Measurements from ENCODE around the gene CD5L.

CD5L gene

DNA sequence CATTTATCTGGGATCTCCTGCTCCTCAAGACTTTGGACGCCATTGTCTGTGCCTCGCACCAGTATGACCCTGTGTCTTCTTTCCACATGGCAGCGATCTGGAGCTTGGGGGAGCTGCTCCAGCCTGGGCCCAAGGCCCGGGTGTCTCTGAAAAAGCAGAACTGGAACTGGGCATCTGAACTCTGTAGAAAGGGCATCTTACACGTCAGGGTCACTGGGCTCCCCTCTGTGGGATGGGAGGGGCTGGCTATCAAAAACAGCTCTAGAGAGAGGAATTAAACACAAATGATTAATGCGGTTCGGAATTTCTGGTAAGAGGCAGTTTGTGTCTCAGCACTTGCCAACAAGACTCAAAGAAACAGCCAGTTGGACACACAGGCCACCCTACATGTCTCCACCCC, 37.8 kb downstream of the CD5L start:
- H3K27me3 ChIP-seq (ENCODE audit: control insufficient read depth in 3 of 3, insufficient read depth in 3 of 3, low read depth in 1 of 3, low read length in 3 of 3) = no peaks in the 10 kb centered on the region
- H2BK12ac ChIP-seq (ENCODE audit: low read length) = no peak overlapping the region
- H3K27ac ChIP-seq (replicated peaks; ENCODE audit: low read length) = no peak overlapping the region
- no peaks in the 10 kb centered on the region for H3K36me3 ChIP-seq (replicated peaks in 1 of 2; ENCODE audit: control insufficient read depth in 2 of 2, insufficient read depth in 2 of 2, low read length in 2 of 2)
- H4K91ac ChIP-seq (ENCODE audit: low read depth, low read length, poor library complexity) = no peak overlapping the region
- H2BK5ac ChIP-seq (ENCODE audit: low read length) = no peak overlapping the region
- no peak overlapping the region for H2BK120ac ChIP-seq (ENCODE audit: low read depth, low read length)
- H3K4me1 ChIP-seq (ENCODE audit: control insufficient read depth in 2 of 2, insufficient read depth in 1 of 2, low read depth in 1 of 2, low read length in 2 of 2) = no peaks in the 10 kb centered on the region
- H3K18ac ChIP-seq (ENCODE audit: low read length) = no peak overlapping the region
- DNase-seq (ENCODE audit: low spot score) = no peak
- no peak overlapping the region for H3K4me2 ChIP-seq (ENCODE audit: insufficient read depth, low read length, poor library complexity, severe bottlenecking)
- H3K23ac ChIP-seq (ENCODE audit: low read depth, low read length, poor library complexity) = no peak overlapping the region
- H3K4ac ChIP-seq (ENCODE audit: low read length) = no peak overlapping the region
- WGBS, 2 donors (ENCODE audit: extremely low coverage in 2 of 2, insufficient read length in 2 of 2, insufficient replicate concordance in 1 of 2) = no CpG with 5 or more reads among the region's 7 CpGs
- H3K9me3 ChIP-seq (replicated peaks in 1 of 2; ENCODE audit: control insufficient read depth in 2 of 2, insufficient read depth in 1 of 2, low read depth in 1 of 2, low read length in 2 of 2) = no peaks in the 10 kb centered on the region
- no peak overlapping the region for H2AFZ ChIP-seq (ENCODE audit: low read length)
- H2AK5ac ChIP-seq (ENCODE audit: low read depth, low read length) = no peak overlapping the region
- H3K79me1 ChIP-seq (ENCODE audit: low read depth, low read length) = no peaks in the 10 kb centered on the region
- H3K14ac ChIP-seq (ENCODE audit: low read length) = no peak overlapping the region
- H2BK15ac ChIP-seq (ENCODE audit: low read length) = no peak overlapping the region
- no peak overlapping the region for H3K4me3 ChIP-seq (ENCODE audit: low read length in 2 of 2)
- no peak overlapping the region for H4K8ac ChIP-seq (ENCODE audit: low read depth, low read length)
- no peak overlapping the region for H3K9ac ChIP-seq (ENCODE audit: low read depth, low read length, poor library complexity)

DNA sequence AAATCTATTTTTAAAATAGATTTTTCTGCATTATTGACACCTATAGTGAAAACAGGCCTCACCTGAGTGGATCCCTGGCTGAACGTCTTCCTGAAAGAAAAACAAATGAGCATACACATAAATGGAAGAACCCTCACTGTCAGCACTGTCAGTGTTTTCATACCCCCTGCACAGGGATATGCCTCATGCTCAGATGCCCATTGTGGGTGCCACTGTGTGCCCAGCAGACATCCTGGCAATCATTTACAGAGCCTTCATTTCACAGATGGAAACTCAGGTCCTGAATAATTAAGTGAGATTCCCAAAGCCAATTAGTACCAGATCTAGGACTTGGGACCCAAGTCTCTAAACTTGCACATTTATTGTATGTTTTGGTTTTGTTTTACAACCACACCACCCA, 41.6 kb downstream of the CD5L start:
- H2BK120ac ChIP-seq (ENCODE audit: low read depth, low read length) = no peak overlapping the region
- H2BK15ac ChIP-seq (ENCODE audit: low read length) = no peak overlapping the region
- H3K18ac ChIP-seq (ENCODE audit: low read length) = no peak overlapping the region
- no peaks in the 10 kb centered on the region for H3K36me3 ChIP-seq (replicated peaks in 1 of 2; ENCODE audit: control insufficient read depth in 2 of 2, insufficient read depth in 2 of 2, low read length in 2 of 2)
- no peak overlapping the region for H2AK5ac ChIP-seq (ENCODE audit: low read depth, low read length)
- no peak overlapping the region for H2BK12ac ChIP-seq (ENCODE audit: low read length)
- no peak overlapping the region for H4K91ac ChIP-seq (ENCODE audit: low read depth, low read length, poor library complexity)
- no peak overlapping the region for H4K8ac ChIP-seq (ENCODE audit: low read depth, low read length)
- H3K27me3 ChIP-seq (ENCODE audit: control insufficient read depth in 3 of 3, insufficient read depth in 3 of 3, low read depth in 1 of 3, low read length in 3 of 3) = no peaks in the 10 kb centered on the region
- no CpG with 5 or more reads among the region's 1 CpG for WGBS, 2 donors (ENCODE audit: extremely low coverage in 2 of 2, insufficient read length in 2 of 2, insufficient replicate concordance in 1 of 2)
- no peak overlapping the region for H2BK5ac ChIP-seq (ENCODE audit: low read length)
- no peak overlapping the region for H3K27ac ChIP-seq (replicated peaks; ENCODE audit: low read length)
- H3K4me1 ChIP-seq (ENCODE audit: control insufficient read depth in 2 of 2, insufficient read depth in 1 of 2, low read depth in 1 of 2, low read length in 2 of 2) = no peaks in the 10 kb centered on the region
- H3K9ac ChIP-seq (ENCODE audit: low read depth, low read length, poor library complexity) = no peak overlapping the region
- H3K4ac ChIP-seq (ENCODE audit: low read length) = no peak overlapping the region
- no peak overlapping the region for H3K14ac ChIP-seq (ENCODE audit: low read length)
- H3K23ac ChIP-seq (ENCODE audit: low read depth, low read length, poor library complexity) = no peak overlapping the region
- no peaks in the 10 kb centered on the region for H3K79me1 ChIP-seq (ENCODE audit: low read depth, low read length)
- H3K4me2 ChIP-seq (ENCODE audit: insufficient read depth, low read length, poor library complexity, severe bottlenecking) = no peak overlapping the region
- H3K9me3 ChIP-seq (replicated peaks in 1 of 2; ENCODE audit: control insufficient read depth in 2 of 2, insufficient read depth in 1 of 2, low read depth in 1 of 2, low read length in 2 of 2) = no peaks in the 10 kb centered on the region
- H2AFZ ChIP-seq (ENCODE audit: low read length) = no peak overlapping the region
- DNase-seq (ENCODE audit: low spot score) = no peak
- no peak overlapping the region for H3K4me3 ChIP-seq (ENCODE audit: low read length in 2 of 2)

DNA sequence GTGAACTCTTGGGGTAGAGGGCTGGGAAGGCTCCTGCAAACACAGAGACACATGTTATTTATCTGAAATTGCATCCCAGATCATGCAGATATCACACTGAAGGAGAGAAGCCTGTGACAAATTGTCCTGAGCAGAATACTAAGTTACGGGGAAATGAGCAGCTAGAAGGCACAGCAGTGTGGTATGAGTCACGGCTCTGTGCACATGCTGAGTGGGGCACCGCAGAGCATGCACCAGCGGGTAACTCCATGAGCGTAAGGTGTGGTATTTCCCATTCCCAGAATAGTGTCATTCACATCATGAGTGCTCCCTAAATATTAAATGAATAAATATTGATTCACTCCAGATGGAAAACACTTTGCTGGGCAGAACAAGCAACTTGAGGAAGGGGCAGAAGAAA, 43.4 kb downstream of the CD5L start:
- Histone ChIP-seq H4K8ac (ENCODE audit: low read depth, low read length) (no peak overlapping the region), H3K4me2 (ENCODE audit: insufficient read depth, low read length, poor library complexity, severe bottlenecking) (no peak overlapping the region), H2BK120ac (ENCODE audit: low read depth, low read length) (no peak overlapping the region), H3K9ac (ENCODE audit: low read depth, low read length, poor library complexity) (no peak overlapping the region), H2BK15ac (ENCODE audit: low read length) (no peak overlapping the region), H4K91ac (ENCODE audit: low read depth, low read length, poor library complexity) (no peak overlapping the region), H3K23ac (ENCODE audit: low read depth, low read length, poor library complexity) (no peak overlapping the region), H3K4me3 (ENCODE audit: low read length in 2 of 2) (no peak overlapping the region), H3K9me3 (replicated peaks in 1 of 2; ENCODE audit: control insufficient read depth in 2 of 2, insufficient read depth in 1 of 2, low read depth in 1 of 2, low read length in 2 of 2) (no peaks in the 10 kb centered on the region), H3K14ac (ENCODE audit: low read length) (no peak overlapping the region), H3K27me3 (ENCODE audit: control insufficient read depth in 3 of 3, insufficient read depth in 3 of 3, low read depth in 1 of 3, low read length in 3 of 3) (no peaks in the 10 kb centered on the region), H3K36me3 (replicated peaks in 1 of 2; ENCODE audit: control insufficient read depth in 2 of 2, insufficient read depth in 2 of 2, low read length in 2 of 2) (no peaks in the 10 kb centered on the region), H2BK5ac (ENCODE audit: low read length) (no peak overlapping the region), H3K79me1 (ENCODE audit: low read depth, low read length) (no peaks in the 10 kb centered on the region), H2AFZ (ENCODE audit: low read length) (no peak overlapping the region), H3K18ac (ENCODE audit: low read length) (no peak overlapping the region), H3K27ac (replicated peaks; ENCODE audit: low read length) (no peak overlapping the region), H3K4me1 (ENCODE audit: control insufficient read depth in 2 of 2, insufficient read depth in 1 of 2, low read depth in 1 of 2, low read length in 2 of 2) (no peaks in the 10 kb centered on the region), H2AK5ac (ENCODE audit: low read depth, low read length) (no peak overlapping the region), H3K4ac (ENCODE audit: low read length) (no peak overlapping the region), H2BK12ac (ENCODE audit: low read length) (no peak overlapping the region)
- no peak for DNase-seq (ENCODE audit: low spot score)
- WGBS, 2 donors (ENCODE audit: extremely low coverage in 2 of 2, insufficient read length in 2 of 2, insufficient replicate concordance in 1 of 2) = no CpG with 5 or more reads among the region's 5 CpGs

DNA sequence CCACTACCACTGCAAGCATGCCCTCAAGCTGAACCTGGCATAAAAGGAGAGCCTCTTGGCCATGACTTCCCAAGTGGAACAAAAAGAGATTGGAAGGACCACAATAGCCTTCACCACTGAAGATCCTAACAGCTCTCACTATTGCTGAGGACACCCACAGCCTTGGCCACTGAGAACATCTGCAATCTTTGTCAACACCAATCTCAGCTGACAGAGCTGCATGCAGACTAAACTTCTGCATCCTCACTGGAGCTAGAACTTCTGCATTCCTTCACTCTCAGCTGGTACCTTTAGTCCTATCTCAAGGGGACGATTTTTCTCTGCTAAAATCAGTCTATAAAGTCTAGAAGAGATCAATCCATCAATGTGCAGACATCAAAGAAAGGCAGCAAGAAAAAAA, 56.4 kb downstream of the CD5L start:
- H3K4me1 ChIP-seq (ENCODE audit: control insufficient read depth in 2 of 2, insufficient read depth in 1 of 2, low read depth in 1 of 2, low read length in 2 of 2) = no peaks in the 10 kb centered on the region
- H3K27me3 ChIP-seq (ENCODE audit: control insufficient read depth in 3 of 3, insufficient read depth in 3 of 3, low read depth in 1 of 3, low read length in 3 of 3) = no peaks in the 10 kb centered on the region
- H3K23ac ChIP-seq (ENCODE audit: low read depth, low read length, poor library complexity) = no peak overlapping the region
- DNase-seq (ENCODE audit: low spot score) = no peak
- no peak overlapping the region for H3K18ac ChIP-seq (ENCODE audit: low read length)
- no peaks in the 10 kb centered on the region for H3K36me3 ChIP-seq (replicated peaks in 1 of 2; ENCODE audit: control insufficient read depth in 2 of 2, insufficient read depth in 2 of 2, low read length in 2 of 2)
- H2AFZ ChIP-seq (ENCODE audit: low read length) = no peak overlapping the region
- no peak overlapping the region for H2BK15ac ChIP-seq (ENCODE audit: low read length)
- H2AK5ac ChIP-seq (ENCODE audit: low read depth, low read length) = no peak overlapping the region
- no peak overlapping the region for H4K8ac ChIP-seq (ENCODE audit: low read depth, low read length)
- no peak overlapping the region for H3K4me3 ChIP-seq (ENCODE audit: low read length in 2 of 2)
- H3K9ac ChIP-seq (ENCODE audit: low read depth, low read length, poor library complexity) = no peak overlapping the region
- H3K9me3 ChIP-seq (replicated peaks in 1 of 2; ENCODE audit: control insufficient read depth in 2 of 2, insufficient read depth in 1 of 2, low read depth in 1 of 2, low read length in 2 of 2) = no peaks in the 10 kb centered on the region
- no CpG with 5 or more reads among the region's 1 CpG for WGBS, 2 donors (ENCODE audit: extremely low coverage in 2 of 2, insufficient read length in 2 of 2, insufficient replicate concordance in 1 of 2)
- H2BK5ac ChIP-seq (ENCODE audit: low read length) = no peak overlapping the region
- peak overlapping the region; percentile 31 for H3K14ac ChIP-seq (ENCODE audit: low read length)
- H2BK12ac ChIP-seq (ENCODE audit: low read length) = no peak overlapping the region
- no peak overlapping the region for H2BK120ac ChIP-seq (ENCODE audit: low read depth, low read length)
- H3K4ac ChIP-seq (ENCODE audit: low read length) = no peak overlapping the region
- no peaks in the 10 kb centered on the region for H3K79me1 ChIP-seq (ENCODE audit: low read depth, low read length)
- no peak overlapping the region for H3K27ac ChIP-seq (replicated peaks; ENCODE audit: low read length)
- H4K91ac ChIP-seq (ENCODE audit: low read depth, low read length, poor library complexity) = no peak overlapping the region
- H3K4me2 ChIP-seq (ENCODE audit: insufficient read depth, low read length, poor library complexity, severe bottlenecking) = no peak overlapping the region
